GM06990 (cell line): ENCODE measurements around the gene CRPPA.
A peak's percentile ranks its signal among the peaks of the same experiment; 100 is the strongest.

Source experiments
- DNase-seq: peaks from one replicate; pipeline ENCODE4 v3.0.0-alpha.2; 2011; ENCODE audit not compliant: insufficient read length; ENCODE audit errors: extremely low read depth
- H3K27me3 ChIP-seq: replicated peaks from 2 replicates; pipeline ENCODE4 v1.6.0; 2011; ENCODE audit warnings: low read length; ENCODE audit not compliant: control insufficient read depth, insufficient read depth
- H3K36me3 ChIP-seq: 2 replicates; pipeline ENCODE4 v1.5.1; 2011; ENCODE audit warnings: low read length; ENCODE audit not compliant: control insufficient read depth, insufficient read depth
- H3K4me3 ChIP-seq: replicated peaks from 2 replicates; pipeline ENCODE4 v1.5.1; 2011; ENCODE audit warnings: low read depth, mild to moderate bottlenecking, control low read depth, low read length
- TF ChIP-seq, protein P1 (sequence below): IDR thresholded peaks from 2 replicates; pipeline ENCODE4 v1.5.1; 2011; ENCODE audit warnings: low read length, control low read depth, mild to moderate bottlenecking, inconsistent platforms; ENCODE audit not compliant: insufficient read depth, poor library complexity, severe bottlenecking

CRPPA gene

GRCh38 chr7:16420649-16421332, 547 bp downstream of the CRPPA start:
- H3K4me3 ChIP-seq: peak overlapping the region; percentile 20
- DNase-seq: no peak

GRCh38 chr7:16420329-16420648, 1.0 kb downstream of the CRPPA start:
- H3K27me3 ChIP-seq: no peaks in the 10 kb centered on the region
- DNase-seq: no peak
- no peak overlapping the region for H3K4me3 ChIP-seq
- TF ChIP-seq, protein P1, sequence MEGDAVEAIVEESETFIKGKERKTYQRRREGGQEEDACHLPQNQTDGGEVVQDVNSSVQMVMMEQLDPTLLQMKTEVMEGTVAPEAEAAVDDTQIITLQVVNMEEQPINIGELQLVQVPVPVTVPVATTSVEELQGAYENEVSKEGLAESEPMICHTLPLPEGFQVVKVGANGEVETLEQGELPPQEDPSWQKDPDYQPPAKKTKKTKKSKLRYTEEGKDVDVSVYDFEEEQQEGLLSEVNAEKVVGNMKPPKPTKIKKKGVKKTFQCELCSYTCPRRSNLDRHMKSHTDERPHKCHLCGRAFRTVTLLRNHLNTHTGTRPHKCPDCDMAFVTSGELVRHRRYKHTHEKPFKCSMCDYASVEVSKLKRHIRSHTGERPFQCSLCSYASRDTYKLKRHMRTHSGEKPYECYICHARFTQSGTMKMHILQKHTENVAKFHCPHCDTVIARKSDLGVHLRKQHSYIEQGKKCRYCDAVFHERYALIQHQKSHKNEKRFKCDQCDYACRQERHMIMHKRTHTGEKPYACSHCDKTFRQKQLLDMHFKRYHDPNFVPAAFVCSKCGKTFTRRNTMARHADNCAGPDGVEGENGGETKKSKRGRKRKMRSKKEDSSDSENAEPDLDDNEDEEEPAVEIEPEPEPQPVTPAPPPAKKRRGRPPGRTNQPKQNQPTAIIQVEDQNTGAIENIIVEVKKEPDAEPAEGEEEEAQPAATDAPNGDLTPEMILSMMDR: no peak
- H3K36me3 ChIP-seq: no peaks in the 10 kb centered on the region

More at GRCh38 chr7:16420649-16421332, 547 bp downstream of the CRPPA start:
- Histone ChIP-seq H3K27me3 (no peaks in the 10 kb centered on the region), H3K36me3 (no peaks in the 10 kb centered on the region)
- TF ChIP-seq, protein P1: no peak

- H3K27me3 ChIP-seq: no peaks in the 10 kb centered on the region
- H3K4me3 ChIP-seq: no peak overlapping the region
- H3K36me3 ChIP-seq: no peaks in the 10 kb centered on the region
- no peak for DNase-seq
- TF ChIP-seq, protein P1: no peak
Measured at GRCh38 chr7:16419859-16420258, 1.5 kb downstream of the CRPPA start.

DNA sequence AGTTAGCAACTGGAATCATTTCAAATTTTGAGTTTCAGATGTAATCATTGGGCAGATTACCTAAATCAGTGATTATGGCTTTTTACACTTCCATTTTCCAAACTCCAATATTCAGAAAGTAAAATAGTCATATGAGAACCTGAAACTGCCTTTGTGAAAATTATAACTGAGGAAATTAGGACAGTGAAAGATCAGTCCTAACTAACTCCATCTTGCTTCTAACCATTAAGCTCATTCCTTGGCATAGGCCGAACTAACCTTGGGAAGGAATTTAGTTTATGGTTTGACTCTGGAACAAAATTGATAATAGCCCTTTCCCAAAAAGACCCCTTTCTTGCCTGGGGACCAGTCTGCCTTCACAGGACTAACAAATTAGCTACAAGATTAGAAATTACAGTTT, 2.2 kb downstream of the CRPPA start:
- TF ChIP-seq, protein P1: no peak
- Histone ChIP-seq H3K36me3 (no peaks in the 10 kb centered on the region), H3K27me3 (no peaks in the 10 kb centered on the region), H3K4me3 (no peak overlapping the region)
- DNase-seq: no peak

- Histone ChIP-seq H3K4me3 (no peak overlapping the region), H3K27me3 (no peaks in the 10 kb centered on the region), H3K36me3 (no peaks in the 10 kb centered on the region)
- TF ChIP-seq, protein P1: no peak
- no peak for DNase-seq
Measured at GRCh38 chr7:16417906-16418305, 3.4 kb downstream of the CRPPA start.
